ENCODE measurements around the gene PSMG4. TPM values are rescaled to one million over a fixed set of nuclear protein-coding genes. Genes with fewer than 3 reads are reported as not detected.

The PSMG4 gene
- total and polyA plus RNA-seq, 2 of the 8 experiments (the other 6 are each of a cell fraction or from before 2014, with no cell fraction given): 40.6 to 113 TPM

GRCh38 chr6:3283241-3283640, 24.5 kb downstream of the PSMG4 start (continued):
- no peak for TF ChIP-seq CTCF (IDR thresholded peaks at IDR 0.05; ENCODE audit: control extremely low read depth in 1 of 3, insufficient read depth in 1 of 3, low read depth in 1 of 3, low read length in 3 of 3)
- no peak for TF ChIP-seq BCL11A (IDR thresholded peaks at IDR 0.05; ENCODE audit: low read depth in 2 of 2, low read length in 2 of 2)
- no peak for TF ChIP-seq SIN3A (conservative IDR thresholded peaks at IDR 0.05 in 1 of 2, IDR thresholded peaks at IDR 0.05 in 1 of 2; ENCODE audit: low read depth in 1 of 2, low read length in 2 of 2)
- TF ChIP-seq, protein P1, sequence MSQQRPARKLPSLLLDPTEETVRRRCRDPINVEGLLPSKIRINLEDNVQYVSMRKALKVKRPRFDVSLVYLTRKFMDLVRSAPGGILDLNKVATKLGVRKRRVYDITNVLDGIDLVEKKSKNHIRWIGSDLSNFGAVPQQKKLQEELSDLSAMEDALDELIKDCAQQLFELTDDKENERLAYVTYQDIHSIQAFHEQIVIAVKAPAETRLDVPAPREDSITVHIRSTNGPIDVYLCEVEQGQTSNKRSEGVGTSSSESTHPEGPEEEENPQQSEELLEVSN (IDR thresholded peaks at IDR 0.05): no peak

Measured in H1 (cell line).